GM18868 (cell line): ENCODE data around the gene SEC14L3.

ENCODE experiments used
- ATAC-seq: cut with Tn5 transposase; IDR thresholded peaks from one replicate; pipeline ENCODE4 v1.9.1; 2021; ENCODE audit warnings: mild to moderate bottlenecking, moderate library complexity; ENCODE audit not compliant: unreplicated experiment

SEC14L3 gene

GRCh38 chr22:30471616-30472318 is at the start of gene SEC14L3:
Gene SEC14L3 (minus strand): TSS chr22:30472017. CDS start chr22:30471958, 59 bp downstream.
- ATAC-seq: no peak

DNA sequence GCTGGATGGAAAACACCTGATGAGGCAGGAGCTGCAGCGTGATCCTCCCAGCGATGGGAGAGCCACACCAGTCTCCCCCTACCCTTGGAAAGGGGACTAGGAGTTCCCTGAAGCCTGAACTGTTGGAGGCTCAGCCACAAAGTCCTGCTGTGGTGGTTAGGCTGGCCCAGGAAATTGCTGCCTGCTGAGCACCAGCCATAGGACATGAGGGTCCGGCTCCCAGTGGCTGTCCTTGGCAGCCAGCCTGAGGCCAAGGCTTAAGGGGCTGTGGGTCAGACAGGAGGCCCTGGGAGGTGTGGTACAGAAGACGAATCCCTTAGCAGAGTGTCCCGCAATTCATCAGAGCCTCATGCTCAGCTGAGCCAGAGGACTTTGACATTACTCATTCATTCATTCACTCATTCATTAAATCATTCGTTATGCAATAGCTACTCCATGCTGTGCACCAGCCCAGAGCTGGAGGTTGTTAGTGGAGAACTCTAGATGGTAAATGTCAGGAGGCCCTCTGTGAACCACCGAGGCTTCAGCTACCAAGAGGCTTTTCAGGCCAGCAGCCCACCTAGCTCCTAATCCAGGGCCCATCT is 48.1 kb upstream of the SEC14L3 start:
- ATAC-seq: no peak

- ATAC-seq: no peak
Measured at GRCh38 chr22:30516731-30517130, 44.9 kb upstream of the SEC14L3 start.

DNA sequence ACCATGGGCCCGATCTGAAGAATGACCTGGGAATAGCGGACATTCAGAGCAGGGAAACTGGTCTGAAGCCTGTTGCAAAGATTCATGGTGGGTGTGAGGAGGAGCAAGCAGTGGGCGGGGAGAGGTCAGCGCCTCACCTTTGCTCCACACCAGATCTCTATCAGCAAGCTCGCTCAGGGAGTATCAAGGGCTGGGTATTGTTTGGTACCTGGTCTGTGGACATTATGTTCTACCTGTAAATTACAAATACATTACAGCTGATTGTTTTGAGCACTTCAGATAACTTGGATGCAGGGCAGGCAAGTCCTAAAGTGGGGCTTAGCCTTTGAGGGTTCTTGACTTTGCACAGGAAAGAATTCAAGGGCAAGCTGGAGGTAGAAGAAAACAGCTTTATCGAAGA is 44.5 kb upstream of the SEC14L3 start:
- ATAC-seq: no peak

DNA sequence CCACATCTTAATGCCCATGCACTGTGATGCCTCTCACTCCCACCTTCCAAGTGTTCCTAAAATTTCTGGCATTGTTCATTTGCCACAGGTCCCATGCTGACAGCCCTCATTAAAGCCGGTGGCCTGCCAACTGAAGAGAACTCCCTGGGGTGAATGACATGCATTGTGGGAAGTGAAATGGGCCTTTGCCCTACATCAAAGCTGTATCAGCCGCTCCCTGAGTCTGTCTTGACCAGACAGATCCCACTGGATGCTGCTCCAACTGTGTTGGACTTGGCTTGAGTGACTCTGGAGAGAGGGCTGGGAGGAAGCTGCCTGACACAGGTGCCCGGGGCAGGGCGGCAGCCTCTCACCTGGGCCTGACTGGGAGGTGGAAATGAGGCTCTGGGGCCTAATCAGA is 42.4 kb upstream of the SEC14L3 start:
- ATAC-seq: no peak

DNA sequence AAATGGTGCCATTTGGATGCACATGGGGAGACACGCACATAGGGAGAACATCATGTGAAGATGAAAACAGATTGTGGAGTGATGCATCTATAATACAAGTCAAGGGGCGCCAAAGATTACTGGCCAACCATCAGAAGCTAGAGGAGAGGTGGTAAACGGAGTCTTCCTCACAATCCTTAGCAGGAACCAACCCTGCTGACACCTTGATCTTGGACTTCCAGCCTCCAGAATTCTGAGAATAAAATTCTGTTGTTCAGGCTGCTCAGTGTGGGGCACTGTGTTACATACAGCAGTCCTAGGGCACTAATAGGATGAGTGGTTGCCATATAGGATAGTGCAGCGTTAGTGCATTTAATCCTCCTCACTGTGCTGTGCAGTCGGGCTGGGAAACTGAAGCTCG is 41.6 kb upstream of the SEC14L3 start:
- no peak for ATAC-seq

- ATAC-seq: no peak
Measured at GRCh38 chr22:30511911-30512310, 40.1 kb upstream of the SEC14L3 start.

DNA sequence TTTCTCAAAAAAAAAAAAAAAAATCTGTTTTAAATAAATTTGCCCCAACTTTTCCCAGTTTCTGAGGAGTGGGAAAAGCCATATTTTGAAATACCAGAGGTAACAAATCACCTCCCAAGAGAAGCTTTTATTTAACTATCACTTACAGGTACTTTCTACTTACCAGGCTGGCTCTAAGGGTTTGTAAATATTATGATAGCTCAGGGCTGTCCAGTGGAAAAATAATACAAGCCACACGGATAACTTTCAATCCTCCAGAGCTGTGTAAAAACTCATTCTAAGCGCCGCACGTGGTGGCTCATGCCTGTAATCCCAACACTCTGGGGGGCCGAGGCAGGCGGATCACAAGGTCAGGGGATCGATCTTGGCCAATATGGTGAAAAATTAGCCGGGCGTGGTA is 39.3 kb upstream of the SEC14L3 start:
- no peak for ATAC-seq

- no peak for ATAC-seq
Measured at GRCh38 chr22:30508216-30508615, 36.4 kb upstream of the SEC14L3 start.

DNA sequence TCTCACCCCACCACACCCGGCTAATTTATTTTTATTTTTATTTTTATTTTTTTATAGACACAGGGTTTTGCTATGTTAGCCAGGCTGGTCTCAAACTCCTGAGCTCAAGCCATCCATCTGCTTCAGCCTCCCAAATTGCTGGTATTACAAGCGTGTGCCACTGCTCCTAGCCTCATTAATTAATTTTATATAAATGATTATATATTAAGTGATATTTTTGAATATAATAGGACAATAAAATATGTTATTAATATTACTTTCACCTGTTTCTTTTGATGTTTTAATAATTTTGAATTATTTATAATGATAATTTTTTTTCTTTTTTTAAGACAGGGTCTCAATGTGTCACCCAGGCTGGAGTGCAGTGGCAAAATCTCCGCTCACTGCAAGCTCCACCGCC is 35.9 kb upstream of the SEC14L3 start:
- no peak for ATAC-seq

- ATAC-seq: no peak
Measured at GRCh38 chr22:30506507-30506968, 34.7 kb upstream of the SEC14L3 start.

GRCh38 chr22:30503551-30503950 is 31.7 kb upstream of the SEC14L3 start:
- ATAC-seq: no peak

DNA sequence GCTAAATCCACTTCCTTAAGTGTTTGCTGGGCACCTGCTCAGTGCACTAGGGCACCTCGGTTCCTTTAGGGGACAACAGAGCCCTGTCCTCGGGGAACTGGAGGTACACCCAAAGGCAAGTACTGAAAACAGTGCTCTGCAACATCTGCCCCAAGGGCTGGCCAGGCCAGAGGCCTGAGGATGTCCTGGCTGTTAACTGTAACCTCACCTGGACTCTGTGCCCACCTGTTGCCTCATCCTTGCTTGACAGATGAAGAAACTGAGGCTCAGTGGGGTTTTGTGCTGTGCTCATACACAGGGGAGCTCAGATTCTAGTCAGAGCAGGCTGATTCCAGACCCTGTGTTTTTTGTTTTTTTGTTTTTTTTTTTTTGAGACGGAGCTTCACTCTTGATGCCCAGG is 31.1 kb upstream of the SEC14L3 start:
- ATAC-seq: no peak

DNA sequence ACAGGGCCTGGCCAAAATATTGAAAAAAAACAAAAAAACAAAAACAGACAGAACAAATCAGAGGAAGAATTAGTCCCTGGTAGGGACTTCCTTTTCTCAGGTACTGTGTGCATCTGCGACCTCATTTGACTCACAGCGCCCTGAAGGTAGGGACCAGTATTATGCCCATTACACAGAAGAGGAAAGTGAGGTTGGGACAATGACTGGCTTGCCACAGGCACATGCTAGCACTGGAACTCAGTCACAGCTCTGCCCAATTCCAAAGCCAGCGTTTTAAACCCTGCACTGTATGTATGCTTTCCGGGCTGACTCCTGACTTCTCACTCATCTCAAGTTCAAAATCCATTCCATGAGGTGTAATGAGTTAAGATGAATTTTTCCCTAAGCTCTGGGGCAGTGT is 30.3 kb upstream of the SEC14L3 start:
- ATAC-seq: no peak

GRCh38 chr22:30500628-30501027 is 28.8 kb upstream of the SEC14L3 start:
- no peak for ATAC-seq

DNA sequence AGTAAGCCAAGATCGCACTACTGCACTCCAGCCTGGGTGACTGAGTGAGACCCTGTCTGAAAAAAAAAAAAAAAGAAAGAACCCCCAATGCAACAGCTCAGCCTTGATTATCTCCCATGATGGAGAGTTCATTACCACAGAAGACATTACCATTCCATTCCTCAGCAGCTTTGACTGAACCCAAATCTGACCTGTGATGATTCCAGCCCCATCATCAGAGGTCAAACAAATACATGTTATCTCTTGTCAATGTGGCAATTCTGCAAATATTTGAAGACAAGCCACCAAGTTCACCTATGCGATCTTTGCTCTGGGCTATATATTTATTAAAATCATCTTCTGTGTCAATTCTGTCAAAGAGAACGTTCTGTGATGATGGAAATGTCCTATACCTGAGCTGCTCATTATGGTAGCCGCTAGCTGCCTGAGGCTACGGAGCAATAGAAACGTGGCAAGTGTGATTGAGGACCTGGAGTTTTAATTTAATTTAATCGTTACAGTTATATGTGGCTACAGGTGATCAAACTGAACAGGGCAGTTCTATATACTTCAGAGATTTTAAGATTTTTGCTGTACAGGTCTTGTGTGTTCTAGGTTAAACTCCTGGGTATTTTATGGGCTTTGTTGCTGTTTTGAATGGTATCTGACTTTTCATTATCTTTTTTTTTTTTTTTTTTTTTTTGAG is 25.8 kb upstream of the SEC14L3 start:
- no peak for ATAC-seq

- ATAC-seq: no peak
Measured at GRCh38 chr22:30495041-30495784, 23.4 kb upstream of the SEC14L3 start.

DNA sequence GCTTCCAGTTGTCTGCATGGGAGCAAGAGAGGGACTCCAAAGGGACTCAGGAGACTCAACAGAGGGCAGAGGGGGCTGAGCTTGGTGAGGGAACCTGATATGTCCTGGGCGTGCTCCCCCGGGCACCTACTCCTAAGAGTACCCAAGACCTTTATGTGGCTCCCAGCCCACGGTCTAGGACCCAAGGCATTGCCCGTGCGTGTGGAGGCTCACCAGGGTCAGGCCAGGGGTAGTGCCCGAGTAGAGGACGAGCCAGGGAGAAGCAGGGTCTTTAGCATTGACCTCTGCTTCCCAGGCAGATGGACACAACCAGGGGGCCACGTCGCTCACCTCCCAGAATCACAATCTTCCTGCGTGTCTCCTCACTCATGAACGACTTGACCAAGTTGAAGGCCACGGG is 20.3 kb upstream of the SEC14L3 start:
- ATAC-seq: no peak

DNA sequence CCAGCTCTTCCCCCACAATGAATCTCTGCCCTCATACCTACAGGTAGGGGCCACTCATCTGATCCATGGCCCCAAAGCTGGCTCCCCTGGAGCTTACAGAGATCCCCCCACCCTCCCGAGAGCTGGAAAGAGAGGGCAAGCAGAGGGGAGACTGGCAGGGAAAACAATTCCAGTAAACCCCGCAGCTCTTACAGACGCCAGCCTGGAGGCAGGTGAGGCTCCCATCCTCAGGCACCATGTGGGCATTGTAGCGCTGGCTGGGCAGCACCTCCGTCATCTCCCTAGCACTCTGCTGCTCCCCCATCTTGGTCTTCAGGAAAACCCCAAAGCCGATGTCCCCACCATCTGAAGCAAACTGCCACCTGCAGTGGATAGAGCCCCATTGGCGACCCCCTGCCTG is 19.6 kb upstream of the SEC14L3 start:
- ATAC-seq: no peak

DNA sequence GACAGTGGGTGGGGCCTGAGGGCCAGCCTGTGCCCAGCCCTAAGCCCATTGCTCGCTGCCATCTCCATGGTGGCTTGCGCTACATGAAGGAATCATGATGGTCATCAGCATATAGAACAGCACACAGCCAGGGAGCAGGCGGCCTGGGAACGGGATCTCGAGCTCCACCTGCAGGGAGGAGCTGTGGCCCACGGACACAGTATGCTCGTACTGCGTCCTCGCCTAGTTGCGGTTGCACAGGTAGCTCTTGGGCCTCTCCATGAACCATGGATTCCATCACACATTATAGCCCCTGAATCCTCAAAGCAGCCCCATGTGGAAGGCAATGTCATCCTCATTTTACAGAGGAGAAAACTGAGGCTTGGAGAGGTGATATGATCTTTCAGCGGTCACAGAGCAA is 18.6 kb upstream of the SEC14L3 start:
- no peak for ATAC-seq

GRCh38 chr22:30488121-30488520 is 16.3 kb upstream of the SEC14L3 start:
- ATAC-seq: no peak
